ENCODE results near the gene SERPINC1.

SERPINC1 gene

DNA sequence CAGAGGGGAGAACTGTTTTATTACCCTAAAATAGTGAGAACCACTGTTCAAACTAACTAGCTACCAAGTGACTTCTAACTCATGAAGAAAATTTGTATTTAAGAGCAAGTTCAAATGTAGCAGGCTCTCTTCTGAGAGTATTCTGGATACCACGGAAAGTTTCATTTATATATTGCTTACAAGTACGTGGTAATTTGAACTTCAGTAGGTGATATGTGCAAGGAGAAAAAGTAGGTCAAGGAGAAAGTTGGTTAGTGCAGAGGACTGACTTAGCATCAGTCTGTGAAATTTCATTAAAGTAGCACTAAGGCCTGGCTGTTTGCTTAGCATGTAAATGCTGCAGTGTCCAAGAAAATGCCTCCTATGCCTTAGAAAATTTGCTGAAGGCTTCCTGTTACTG is 16.7 kb downstream of the SERPINC1 start:
- TF ChIP-seq SIN3A (IDR thresholded peaks at IDR 0.05; ENCODE audit: borderline replicate concordance, insufficient read depth, low read length) (no peak), POLR2AphosphoS5 (IDR thresholded peaks at IDR 0.05; ENCODE audit: low read depth, low read length) (no peak), TAF1 (IDR thresholded peaks at IDR 0.05; ENCODE audit: borderline replicate concordance, insufficient read depth, low read length) (no peak), FOXP2 (optimal IDR thresholded peaks at IDR 0.05; ENCODE audit: borderline replicate concordance, extremely low read depth, extremely low read length, insufficient read depth) (no peak)
- TF ChIP-seq, protein P1, sequence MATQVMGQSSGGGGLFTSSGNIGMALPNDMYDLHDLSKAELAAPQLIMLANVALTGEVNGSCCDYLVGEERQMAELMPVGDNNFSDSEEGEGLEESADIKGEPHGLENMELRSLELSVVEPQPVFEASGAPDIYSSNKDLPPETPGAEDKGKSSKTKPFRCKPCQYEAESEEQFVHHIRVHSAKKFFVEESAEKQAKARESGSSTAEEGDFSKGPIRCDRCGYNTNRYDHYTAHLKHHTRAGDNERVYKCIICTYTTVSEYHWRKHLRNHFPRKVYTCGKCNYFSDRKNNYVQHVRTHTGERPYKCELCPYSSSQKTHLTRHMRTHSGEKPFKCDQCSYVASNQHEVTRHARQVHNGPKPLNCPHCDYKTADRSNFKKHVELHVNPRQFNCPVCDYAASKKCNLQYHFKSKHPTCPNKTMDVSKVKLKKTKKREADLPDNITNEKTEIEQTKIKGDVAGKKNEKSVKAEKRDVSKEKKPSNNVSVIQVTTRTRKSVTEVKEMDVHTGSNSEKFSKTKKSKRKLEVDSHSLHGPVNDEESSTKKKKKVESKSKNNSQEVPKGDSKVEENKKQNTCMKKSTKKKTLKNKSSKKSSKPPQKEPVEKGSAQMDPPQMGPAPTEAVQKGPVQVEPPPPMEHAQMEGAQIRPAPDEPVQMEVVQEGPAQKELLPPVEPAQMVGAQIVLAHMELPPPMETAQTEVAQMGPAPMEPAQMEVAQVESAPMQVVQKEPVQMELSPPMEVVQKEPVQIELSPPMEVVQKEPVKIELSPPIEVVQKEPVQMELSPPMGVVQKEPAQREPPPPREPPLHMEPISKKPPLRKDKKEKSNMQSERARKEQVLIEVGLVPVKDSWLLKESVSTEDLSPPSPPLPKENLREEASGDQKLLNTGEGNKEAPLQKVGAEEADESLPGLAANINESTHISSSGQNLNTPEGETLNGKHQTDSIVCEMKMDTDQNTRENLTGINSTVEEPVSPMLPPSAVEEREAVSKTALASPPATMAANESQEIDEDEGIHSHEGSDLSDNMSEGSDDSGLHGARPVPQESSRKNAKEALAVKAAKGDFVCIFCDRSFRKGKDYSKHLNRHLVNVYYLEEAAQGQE (IDR thresholded peaks at IDR 0.05; ENCODE audit: insufficient read depth in 1 of 2, low read depth in 2 of 2, low read length in 2 of 2): no peak

DNA sequence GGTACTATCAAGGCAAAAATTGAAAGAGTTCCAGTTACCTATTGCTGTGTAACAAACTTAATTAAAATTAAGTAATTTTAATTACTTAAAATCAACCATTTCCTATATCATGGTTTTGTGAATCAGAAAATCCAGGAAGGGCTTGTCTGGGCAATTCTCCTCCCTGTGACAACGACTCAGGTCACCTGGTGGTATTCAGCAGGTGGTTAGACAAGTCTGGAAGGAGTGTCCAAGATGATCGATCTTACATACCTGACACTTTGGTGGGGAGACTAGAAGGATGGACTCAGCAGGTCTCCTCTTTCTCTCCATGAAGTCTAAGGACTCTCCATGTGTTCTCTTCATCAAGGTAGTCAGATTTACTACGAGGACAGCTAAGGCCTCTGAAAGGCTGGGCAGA is 22.9 kb downstream of the SERPINC1 start:
- TF ChIP-seq FOXP2 (optimal IDR thresholded peaks at IDR 0.05; ENCODE audit: borderline replicate concordance, extremely low read depth, extremely low read length, insufficient read depth) (no peak), POLR2AphosphoS5 (IDR thresholded peaks at IDR 0.05; ENCODE audit: low read depth, low read length) (no peak), TAF1 (IDR thresholded peaks at IDR 0.05; ENCODE audit: borderline replicate concordance, insufficient read depth, low read length) (no peak), SIN3A (IDR thresholded peaks at IDR 0.05; ENCODE audit: borderline replicate concordance, insufficient read depth, low read length) (no peak)
- TF ChIP-seq, protein P1 (IDR thresholded peaks at IDR 0.05; ENCODE audit: insufficient read depth in 1 of 2, low read depth in 2 of 2, low read length in 2 of 2): no peak

DNA sequence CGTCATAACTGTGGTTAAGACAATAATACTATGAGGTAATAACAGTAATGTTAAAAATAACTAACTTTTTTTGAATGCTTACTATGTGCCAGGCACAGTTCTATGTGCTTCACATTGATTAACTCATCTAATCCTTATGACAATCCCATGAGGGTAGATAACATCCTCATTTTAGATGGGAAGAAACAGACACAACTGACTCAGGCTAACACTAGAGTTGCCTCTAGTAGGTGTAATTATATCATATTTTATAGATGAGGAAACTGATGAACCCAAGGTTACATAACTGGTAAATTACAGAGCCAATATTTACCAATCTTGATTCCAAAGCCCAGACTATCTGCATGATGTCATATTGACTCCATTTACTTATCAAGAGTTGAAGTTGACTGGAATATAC is 23.5 kb downstream of the SERPINC1 start:
- TF ChIP-seq POLR2AphosphoS5 (IDR thresholded peaks at IDR 0.05; ENCODE audit: low read depth, low read length) (no peak), TAF1 (IDR thresholded peaks at IDR 0.05; ENCODE audit: borderline replicate concordance, insufficient read depth, low read length) (no peak), FOXP2 (optimal IDR thresholded peaks at IDR 0.05; ENCODE audit: borderline replicate concordance, extremely low read depth, extremely low read length, insufficient read depth) (no peak), SIN3A (IDR thresholded peaks at IDR 0.05; ENCODE audit: borderline replicate concordance, insufficient read depth, low read length) (no peak)
- TF ChIP-seq, protein P1 (IDR thresholded peaks at IDR 0.05; ENCODE audit: insufficient read depth in 1 of 2, low read depth in 2 of 2, low read length in 2 of 2): no peak

GRCh38 chr1:173889885-173890284 is 27.2 kb downstream of the SERPINC1 start:
- TF ChIP-seq SIN3A (IDR thresholded peaks at IDR 0.05; ENCODE audit: borderline replicate concordance, insufficient read depth, low read length): no peak
- TF ChIP-seq FOXP2 (optimal IDR thresholded peaks at IDR 0.05; ENCODE audit: borderline replicate concordance, extremely low read depth, extremely low read length, insufficient read depth): no peak
- TF ChIP-seq, protein P1 (IDR thresholded peaks at IDR 0.05; ENCODE audit: insufficient read depth in 1 of 2, low read depth in 2 of 2, low read length in 2 of 2): no peak
- no peak for TF ChIP-seq TAF1 (IDR thresholded peaks at IDR 0.05; ENCODE audit: borderline replicate concordance, insufficient read depth, low read length)
- TF ChIP-seq POLR2AphosphoS5 (IDR thresholded peaks at IDR 0.05; ENCODE audit: low read depth, low read length): no peak

DNA sequence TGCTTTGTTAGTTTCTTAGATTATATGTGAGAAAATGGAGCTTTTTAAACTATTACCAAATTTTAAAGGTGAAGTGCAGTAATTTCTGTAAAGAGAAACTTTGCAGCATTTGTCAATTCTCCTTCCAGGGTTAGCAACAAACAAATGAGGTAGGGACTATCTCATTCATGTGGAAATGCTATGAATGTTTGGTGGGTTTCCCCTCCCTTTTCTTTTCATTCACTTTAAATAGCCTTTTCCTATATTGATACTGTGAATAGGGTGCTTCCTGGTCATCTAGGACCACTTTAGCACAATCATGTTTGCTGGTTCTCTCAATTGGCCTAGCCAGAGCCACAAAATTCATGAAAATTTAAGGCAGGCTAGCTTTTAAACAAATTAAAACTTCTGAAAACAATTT is 28.4 kb downstream of the SERPINC1 start:
- TF ChIP-seq SIN3A (IDR thresholded peaks at IDR 0.05; ENCODE audit: borderline replicate concordance, insufficient read depth, low read length) (no peak), FOXP2 (optimal IDR thresholded peaks at IDR 0.05; ENCODE audit: borderline replicate concordance, extremely low read depth, extremely low read length, insufficient read depth) (no peak), TAF1 (IDR thresholded peaks at IDR 0.05; ENCODE audit: borderline replicate concordance, insufficient read depth, low read length) (no peak), POLR2AphosphoS5 (IDR thresholded peaks at IDR 0.05; ENCODE audit: low read depth, low read length) (no peak)
- TF ChIP-seq, protein P1 (IDR thresholded peaks at IDR 0.05; ENCODE audit: insufficient read depth in 1 of 2, low read depth in 2 of 2, low read length in 2 of 2): no peak
